Uterus (tissue), 4 donors: ENCODE results near the gene MIPEP. TPM values are rescaled to one million over a fixed set of nuclear protein-coding genes. Genes with fewer than 3 reads are reported as not detected.

Experiments
- DNase-seq, 2 donors: peaks; one replicate each; pipeline ENCODE4 v3.0.0-alpha.2; 2019 to 2020
- H3K27ac ChIP-seq, 2 donors: fragments of 200-600 bp; sonication (generic); 1 replicate in 1 of 2; 2 replicates in 1 of 2; pipeline ENCODE4 v1.5.1; 2016 to 2018
- H3K27me3 ChIP-seq, 2 donors: fragments of 200-600 bp; sonication (generic); one replicate each; pipeline ENCODE4 v1.5.1; 2018 to 2019; ENCODE audit warnings: control low read depth in 1 of 2
- H3K36me3 ChIP-seq, 2 donors: fragments of 200-600 bp; sonication (generic); one replicate each; pipeline ENCODE4 v1.5.1; 2019; ENCODE audit warnings: control low read depth in 1 of 2
- H3K4me1 ChIP-seq, 2 donors: fragments of 200-600 bp; sonication (generic); one replicate each; pipeline ENCODE4 v1.5.1; 2018 to 2019; ENCODE audit warnings: control low read depth in 1 of 2
- H3K4me3 ChIP-seq, 2 donors: fragments of 200-600 bp; sonication (generic); 1 replicate in 1 of 2; 2 replicates in 1 of 2; pipeline ENCODE4 v1.5.1; 2018 to 2019; ENCODE audit warnings: mild to moderate bottlenecking in 1 of 2
- H3K9me3 ChIP-seq, 2 donors: fragments of 200-600 bp; sonication (generic); one replicate each; pipeline ENCODE4 v1.5.1; 2019; ENCODE audit warnings: control low read depth in 1 of 2
- POLR2A ChIP-seq, 2 donors: fragments of 450-650 bp; IDR thresholded peaks; one replicate each; pipeline ENCODE4 v1.6.1; 2016; ENCODE audit warnings: antibody characterized with exemption in 2 of 2, mild to moderate bottlenecking in 1 of 2, moderate library complexity in 1 of 2
- intact Hi-C: fragments of 100-400 bp; cut with DNase I; formaldehyde crosslinking; loops from one replicate; pipeline ENCODE4 v1.15.1; 2023; ENCODE audit warnings: low total_unique reads
- total RNA-seq, 4 donors: library from RNA; depleted of rRNA in 3 of 4; stranded (reverse); fragments of >200 nt in 3 of 4; gene quantifications; one replicate each; pipeline versions ENCODE4 v1.1.0 to v1.2.4, GENCODE V29; 2014 to 2023
- TF ChIP-seq, protein P1 (sequence below), 4 experiments: fragments of 200-600 bp in 2 of 4; fragments of 450-650 bp in 2 of 4; sonication (generic) in 2 of 4; IDR thresholded peaks; one replicate each; pipeline ENCODE4 v1.5.1; 2016 to 2019; ENCODE audit warnings: antibody characterized with exemption in 4 of 4, mild to moderate bottlenecking in 2 of 4, moderate library complexity in 1 of 4
- donor health status: DM: yes; HTN: yes; CAD: no.

Gene MIPEP
- total RNA-seq, 4 donors from 2014 or later, result 0.77 to 31.5 (median 19.3) TPM

DNA sequence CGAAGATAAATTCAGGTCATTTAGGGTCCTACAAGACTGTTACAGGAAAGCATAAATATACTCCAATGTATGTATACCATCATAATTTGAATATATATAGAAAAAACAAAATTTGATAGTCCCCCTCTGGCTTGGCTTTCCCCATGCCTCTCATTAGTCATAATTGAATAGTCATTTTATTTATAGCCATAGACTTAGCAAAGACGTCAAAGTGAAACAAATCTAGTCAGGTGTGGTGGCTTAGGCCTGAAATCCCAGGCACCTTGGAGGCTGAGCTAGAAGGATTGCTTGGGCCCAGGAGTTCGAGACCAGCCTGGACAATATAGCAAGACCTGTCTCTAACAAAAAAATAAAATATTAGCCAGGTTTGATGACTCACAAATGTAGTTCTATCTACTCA, 177.8 kb downstream of the MIPEP start:
- no peaks in the 10 kb centered on the region for H3K4me1 ChIP-seq
- no peak overlapping the region for H3K4me3 ChIP-seq
- no peak for DNase-seq
- no peak overlapping the region for H3K27ac ChIP-seq
- H3K9me3 ChIP-seq, result no peaks in the 10 kb centered on the region
- TF ChIP-seq, protein P1, sequence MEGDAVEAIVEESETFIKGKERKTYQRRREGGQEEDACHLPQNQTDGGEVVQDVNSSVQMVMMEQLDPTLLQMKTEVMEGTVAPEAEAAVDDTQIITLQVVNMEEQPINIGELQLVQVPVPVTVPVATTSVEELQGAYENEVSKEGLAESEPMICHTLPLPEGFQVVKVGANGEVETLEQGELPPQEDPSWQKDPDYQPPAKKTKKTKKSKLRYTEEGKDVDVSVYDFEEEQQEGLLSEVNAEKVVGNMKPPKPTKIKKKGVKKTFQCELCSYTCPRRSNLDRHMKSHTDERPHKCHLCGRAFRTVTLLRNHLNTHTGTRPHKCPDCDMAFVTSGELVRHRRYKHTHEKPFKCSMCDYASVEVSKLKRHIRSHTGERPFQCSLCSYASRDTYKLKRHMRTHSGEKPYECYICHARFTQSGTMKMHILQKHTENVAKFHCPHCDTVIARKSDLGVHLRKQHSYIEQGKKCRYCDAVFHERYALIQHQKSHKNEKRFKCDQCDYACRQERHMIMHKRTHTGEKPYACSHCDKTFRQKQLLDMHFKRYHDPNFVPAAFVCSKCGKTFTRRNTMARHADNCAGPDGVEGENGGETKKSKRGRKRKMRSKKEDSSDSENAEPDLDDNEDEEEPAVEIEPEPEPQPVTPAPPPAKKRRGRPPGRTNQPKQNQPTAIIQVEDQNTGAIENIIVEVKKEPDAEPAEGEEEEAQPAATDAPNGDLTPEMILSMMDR (IDR thresholded peaks at IDR 0.05), result no peak
- TF ChIP-seq POLR2A (IDR thresholded peaks at IDR 0.05), result no peak
- no peaks in the 10 kb centered on the region for H3K27me3 ChIP-seq
- H3K36me3 ChIP-seq, result no peaks in the 10 kb centered on the region
- intact Hi-C loops, result no loop called here

DNA sequence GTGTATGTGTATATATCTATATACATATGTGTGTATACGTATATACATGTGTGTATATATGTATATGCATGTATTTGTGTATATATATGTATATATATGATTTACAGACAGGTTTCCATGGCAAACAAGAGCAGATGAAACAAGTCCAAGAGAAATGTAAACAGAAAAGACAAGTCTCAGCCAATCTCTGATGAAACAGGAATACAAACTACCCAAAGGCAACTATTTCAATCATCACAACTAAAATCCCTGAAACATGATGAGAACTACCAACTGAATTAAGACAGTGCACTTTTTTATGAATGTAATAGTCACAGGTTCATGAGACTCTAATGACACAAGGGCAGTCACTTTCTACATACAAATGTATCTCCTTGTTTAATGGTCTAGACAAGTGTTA, 178.8 kb downstream of the MIPEP start:
- Histone ChIP-seq H3K27ac (no peak overlapping the region), H3K27me3 (no peaks in the 10 kb centered on the region), H3K4me1 (no peaks in the 10 kb centered on the region), H3K9me3 (no peaks in the 10 kb centered on the region), H3K4me3 (no peak overlapping the region), H3K36me3 (no peaks in the 10 kb centered on the region)
- TF ChIP-seq POLR2A (IDR thresholded peaks at IDR 0.05), result no peak
- TF ChIP-seq, protein P1 (IDR thresholded peaks at IDR 0.05), result no peak
- intact Hi-C loops, result no loop called here
- no peak for DNase-seq

DNA sequence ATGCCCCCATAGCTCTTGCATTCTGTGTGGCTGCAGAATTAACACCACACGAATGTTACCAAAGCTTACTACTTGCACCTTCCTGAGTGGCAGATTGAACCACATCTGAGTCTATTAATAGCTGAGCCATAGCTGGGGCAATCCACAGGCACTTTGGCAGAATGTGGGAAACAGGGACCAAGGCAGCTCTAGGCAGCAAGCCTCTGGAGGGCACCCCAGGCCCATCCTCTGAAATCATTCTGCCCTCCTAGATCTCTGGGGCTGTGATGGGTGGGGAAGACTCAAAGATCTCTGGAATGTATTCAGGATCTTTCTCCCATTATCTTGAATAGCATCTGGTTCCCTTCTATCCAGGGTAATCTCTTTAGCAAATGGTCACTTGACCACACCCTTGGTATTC, 179.7 kb downstream of the MIPEP start:
- Histone ChIP-seq H3K4me1 (no peaks in the 10 kb centered on the region), H3K4me3 (no peak overlapping the region), H3K27me3 (no peaks in the 10 kb centered on the region), H3K27ac (no peak overlapping the region), H3K36me3 (no peaks in the 10 kb centered on the region), H3K9me3 (no peaks in the 10 kb centered on the region)
- TF ChIP-seq, protein P1 (IDR thresholded peaks at IDR 0.05), result no peak
- TF ChIP-seq POLR2A (IDR thresholded peaks at IDR 0.05), result no peak
- no peak for DNase-seq
- intact Hi-C loops, result no loop called here

DNA sequence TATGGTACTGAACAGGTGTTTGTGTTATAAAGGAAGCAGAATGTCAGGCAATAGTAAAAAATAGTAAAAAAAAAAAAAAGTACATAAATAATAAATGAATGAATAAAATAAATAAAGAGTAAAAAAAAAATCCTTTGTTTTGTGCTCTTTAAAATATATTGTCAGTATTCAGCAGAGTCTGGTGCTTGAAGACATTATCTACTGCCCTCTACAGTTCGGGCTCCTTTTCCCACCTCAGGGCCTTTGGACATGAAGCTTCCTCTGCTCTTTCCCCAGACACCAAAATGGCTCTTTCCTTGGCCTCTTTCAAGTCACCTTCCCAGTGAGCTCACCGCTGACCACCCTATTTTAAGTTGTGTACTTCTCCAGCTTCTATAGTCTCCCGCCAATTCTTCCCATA, 181.5 kb downstream of the MIPEP start:
- H3K4me3 ChIP-seq, result no peak overlapping the region
- no peaks in the 10 kb centered on the region for H3K36me3 ChIP-seq
- intact Hi-C loops, result no loop called here
- H3K27ac ChIP-seq, result no peak overlapping the region
- H3K9me3 ChIP-seq, result no peaks in the 10 kb centered on the region
- TF ChIP-seq, protein P1 (IDR thresholded peaks at IDR 0.05), result no peak
- no peak for TF ChIP-seq POLR2A (IDR thresholded peaks at IDR 0.05)
- H3K4me1 ChIP-seq, result no peaks in the 10 kb centered on the region
- no peak for DNase-seq
- H3K27me3 ChIP-seq, result no peaks in the 10 kb centered on the region

DNA sequence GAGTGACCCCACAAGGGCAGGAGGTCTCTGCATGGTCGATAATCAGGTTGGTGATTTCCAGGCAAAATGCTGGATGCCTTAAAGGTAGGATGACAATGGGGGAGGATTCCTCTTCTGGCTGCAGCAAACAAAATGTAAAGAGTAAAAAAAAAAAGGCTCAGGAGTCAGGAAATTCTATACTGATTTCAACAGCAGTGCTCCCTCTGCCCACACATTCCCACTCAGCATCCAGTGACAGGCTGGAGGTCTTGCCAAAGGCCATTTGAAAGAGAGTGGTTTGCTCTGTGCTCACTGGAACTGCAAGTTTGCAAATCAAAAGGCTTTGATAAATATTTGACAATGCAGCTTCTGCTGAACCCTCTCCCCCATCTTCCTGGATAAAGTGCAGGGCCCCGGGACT, 183.6 kb downstream of the MIPEP start:
- no peak for DNase-seq
- Histone ChIP-seq H3K36me3 (no peaks in the 10 kb centered on the region), H3K9me3 (no peaks in the 10 kb centered on the region), H3K4me1 (no peaks in the 10 kb centered on the region), H3K27ac (no peak overlapping the region), H3K4me3 (no peak overlapping the region), H3K27me3 (no peaks in the 10 kb centered on the region)
- intact Hi-C loops, result no loop called here
- TF ChIP-seq, protein P1 (IDR thresholded peaks at IDR 0.05), result no peak
- no peak for TF ChIP-seq POLR2A (IDR thresholded peaks at IDR 0.05)
